ENCODE measurements around the gene MCF2L.

DNA sequence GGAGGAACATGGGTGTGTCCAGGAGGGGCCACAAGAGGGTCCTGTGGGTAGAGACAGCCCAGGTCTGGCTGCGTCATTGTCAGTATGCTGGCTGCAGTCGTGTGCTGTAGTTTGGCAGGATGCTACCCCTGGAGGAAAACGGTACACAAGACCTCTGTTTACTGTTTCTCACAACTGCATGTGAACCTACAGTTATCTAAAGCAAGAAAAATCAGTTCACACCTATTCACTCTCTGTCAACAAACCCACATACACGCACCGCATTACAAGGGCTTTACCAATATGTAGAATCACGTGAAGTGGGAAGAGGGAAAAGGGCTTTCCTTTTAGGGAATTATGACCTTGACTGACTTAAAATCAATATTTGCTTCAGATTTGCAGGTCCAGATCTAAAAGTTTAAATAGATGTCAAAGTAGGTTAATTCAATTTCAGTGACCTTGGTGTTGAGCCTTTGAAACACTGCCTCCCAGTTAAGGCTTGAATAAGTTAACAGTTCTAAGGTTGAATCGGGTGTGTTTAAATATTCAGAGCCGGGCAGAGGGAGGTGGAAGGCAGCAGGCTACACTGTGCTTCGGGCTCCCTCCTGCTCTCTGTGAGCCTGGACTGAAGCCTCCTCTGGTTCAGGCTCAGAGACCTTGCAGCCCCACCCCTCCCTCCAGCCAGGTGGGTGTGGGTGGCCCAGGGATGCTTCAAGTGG, 17.2 kb upstream of the MCF2L start:
- no peak for TF ChIP-seq POLR2A (IDR thresholded peaks at IDR 0.05)
- TF ChIP-seq, protein P1, sequence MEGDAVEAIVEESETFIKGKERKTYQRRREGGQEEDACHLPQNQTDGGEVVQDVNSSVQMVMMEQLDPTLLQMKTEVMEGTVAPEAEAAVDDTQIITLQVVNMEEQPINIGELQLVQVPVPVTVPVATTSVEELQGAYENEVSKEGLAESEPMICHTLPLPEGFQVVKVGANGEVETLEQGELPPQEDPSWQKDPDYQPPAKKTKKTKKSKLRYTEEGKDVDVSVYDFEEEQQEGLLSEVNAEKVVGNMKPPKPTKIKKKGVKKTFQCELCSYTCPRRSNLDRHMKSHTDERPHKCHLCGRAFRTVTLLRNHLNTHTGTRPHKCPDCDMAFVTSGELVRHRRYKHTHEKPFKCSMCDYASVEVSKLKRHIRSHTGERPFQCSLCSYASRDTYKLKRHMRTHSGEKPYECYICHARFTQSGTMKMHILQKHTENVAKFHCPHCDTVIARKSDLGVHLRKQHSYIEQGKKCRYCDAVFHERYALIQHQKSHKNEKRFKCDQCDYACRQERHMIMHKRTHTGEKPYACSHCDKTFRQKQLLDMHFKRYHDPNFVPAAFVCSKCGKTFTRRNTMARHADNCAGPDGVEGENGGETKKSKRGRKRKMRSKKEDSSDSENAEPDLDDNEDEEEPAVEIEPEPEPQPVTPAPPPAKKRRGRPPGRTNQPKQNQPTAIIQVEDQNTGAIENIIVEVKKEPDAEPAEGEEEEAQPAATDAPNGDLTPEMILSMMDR (IDR thresholded peaks at IDR 0.05) = no peak

Data from body of pancreas (tissue), 4 donors.